Esophagus squamous epithelium (tissue), 4 donors: ENCODE results near the gene GRK5.

ENCODE experiments used
- CTCF ChIP-seq, 6 experiments: fragments of 450-650 bp in 4 of 6; fragments of 200-600 bp in 2 of 6; sonication (generic) in 2 of 6; IDR thresholded peaks; one replicate each; pipeline ENCODE4 v1.5.1; 2016 to 2019; ENCODE audit warnings: antibody characterized with exemption in 6 of 6, mild to moderate bottlenecking in 4 of 6, moderate library complexity in 4 of 6
- POLR2A ChIP-seq, 4 donors: fragments of 450-650 bp; IDR thresholded peaks; one replicate each; pipeline ENCODE4 v1.6.1; 2017; ENCODE audit warnings: antibody characterized with exemption in 4 of 4, mild to moderate bottlenecking in 4 of 4, moderate library complexity in 3 of 4

- no peak for TF ChIP-seq CTCF (IDR thresholded peaks at IDR 0.05)
- no peak for TF ChIP-seq POLR2A (IDR thresholded peaks at IDR 0.05)
These were observed 20.5 kb downstream of the GRK5 start for GRCh38 chr10:119227825-119228224.
